LHCN-M2 (cell line): ENCODE data around the gene ALDH1A2. TPM values are rescaled to one million over a fixed set of nuclear protein-coding genes. Genes with fewer than 3 reads are reported as not detected.
A peak's percentile ranks its signal among the peaks of the same experiment; 100 is the strongest.
"Not testable (repeated sequence)": the region's sequence is repeated elsewhere in the genome, so short reads cannot be mapped to it uniquely, and the experiment has no call there.

Experiments
- DNase-seq: peaks from one replicate; pipeline ENCODE4 v3.0.0-alpha.2; 2012; ENCODE audit warnings: low read depth
- total RNA-seq: library from RNA; depleted of rRNA; stranded (reverse); fragments of >200 nt; gene quantifications from 2 replicates; pipeline ENCODE4 v1.2.3, GENCODE V29; 2014

The ALDH1A2 gene
- total RNA-seq, 1 experiment from 2014 or later, result 0.46 TPM

DNA sequence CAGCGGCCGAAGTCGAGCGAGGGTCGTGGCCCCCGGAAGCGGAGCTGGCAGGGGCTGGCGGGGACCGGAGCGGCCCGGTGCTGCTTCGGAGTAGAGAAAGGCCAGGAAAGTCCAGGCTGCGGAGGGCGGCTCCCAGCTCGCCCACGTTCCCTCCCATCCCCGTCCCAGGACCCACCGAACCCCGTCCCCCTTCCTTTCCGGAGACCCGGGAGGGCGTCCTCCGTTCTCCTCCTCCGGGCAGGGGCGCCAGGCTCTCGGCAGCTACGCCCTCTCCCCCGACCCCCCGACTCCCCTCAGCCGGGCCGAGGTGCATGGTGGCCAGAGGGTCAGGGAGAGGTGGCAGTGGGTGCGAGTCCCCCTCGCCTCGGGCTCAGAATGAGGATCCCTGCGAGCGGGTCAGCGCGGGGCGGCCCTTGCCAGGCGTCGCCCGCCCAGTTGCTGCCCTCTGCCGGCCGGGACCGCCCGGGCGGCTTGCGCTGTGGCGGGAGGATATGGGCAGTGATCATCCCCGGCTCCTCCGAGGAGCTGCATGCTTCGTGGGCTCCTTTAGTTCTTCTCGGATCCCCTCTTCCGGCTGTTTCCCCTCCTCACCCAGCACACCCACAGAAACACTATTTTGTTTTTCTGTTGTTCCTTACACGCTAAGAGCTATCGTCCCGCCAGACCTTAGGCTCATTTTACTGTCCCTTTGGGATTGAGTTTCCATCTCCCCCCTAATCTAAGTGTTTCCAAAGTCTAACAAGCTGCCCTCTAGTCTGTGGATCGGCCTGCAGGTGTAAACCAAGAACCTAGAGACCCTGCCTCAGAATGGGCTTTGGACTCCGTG is 744 bp upstream of the ALDH1A2 start:
- DNase-seq, result peak; percentile 36

- no peak for DNase-seq
Observed at GRCh38 chr15:58064980-58065444, 499 bp downstream of the ALDH1A2 start.

DNA sequence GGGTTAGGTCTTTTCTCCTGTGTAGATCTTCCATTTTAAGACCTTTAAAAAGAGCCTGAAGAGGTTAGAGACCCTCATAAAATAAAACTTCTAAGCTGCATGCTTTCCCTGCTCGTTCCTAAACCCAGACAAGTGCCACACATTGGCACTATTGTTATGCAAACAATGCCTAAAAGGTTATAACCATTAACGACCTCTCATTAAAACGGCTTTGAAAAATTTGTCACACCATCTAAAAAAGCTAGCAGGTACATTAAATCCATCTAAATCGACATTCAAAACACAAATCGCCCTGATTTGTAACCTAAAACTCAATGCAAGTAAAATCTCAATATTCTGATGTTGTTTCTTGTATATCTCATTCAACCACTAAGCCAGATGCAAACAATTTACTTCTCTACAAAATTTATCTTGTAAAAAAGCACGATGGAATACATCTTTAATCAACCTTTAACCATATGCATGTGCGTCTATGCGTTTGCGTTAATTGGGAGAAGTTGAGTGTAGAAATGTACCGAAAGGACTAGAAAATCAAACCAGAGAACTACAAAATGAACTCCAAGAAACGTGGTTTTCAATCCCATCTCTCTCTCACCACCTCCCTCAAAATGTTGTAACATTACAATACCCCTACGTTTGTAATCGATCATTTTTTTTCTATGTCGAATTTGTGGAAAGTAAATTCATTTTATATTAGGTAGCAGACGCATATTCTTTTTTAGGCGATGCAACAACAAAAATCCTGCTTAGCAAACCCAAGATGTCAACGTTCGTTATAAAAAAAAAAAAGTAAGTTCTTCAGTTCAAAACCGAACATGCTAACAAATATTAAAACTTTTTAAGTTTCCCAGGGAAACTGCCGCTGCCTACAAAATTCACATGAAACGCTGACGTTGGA is 1.2 kb downstream of the ALDH1A2 start:
- no peak for DNase-seq

GRCh38 chr15:58063614-58064013 is 1.9 kb downstream of the ALDH1A2 start:
- no peak for DNase-seq

- DNase-seq, result no peak
Observed at GRCh38 chr15:58062983-58063382, 2.5 kb downstream of the ALDH1A2 start.

DNA sequence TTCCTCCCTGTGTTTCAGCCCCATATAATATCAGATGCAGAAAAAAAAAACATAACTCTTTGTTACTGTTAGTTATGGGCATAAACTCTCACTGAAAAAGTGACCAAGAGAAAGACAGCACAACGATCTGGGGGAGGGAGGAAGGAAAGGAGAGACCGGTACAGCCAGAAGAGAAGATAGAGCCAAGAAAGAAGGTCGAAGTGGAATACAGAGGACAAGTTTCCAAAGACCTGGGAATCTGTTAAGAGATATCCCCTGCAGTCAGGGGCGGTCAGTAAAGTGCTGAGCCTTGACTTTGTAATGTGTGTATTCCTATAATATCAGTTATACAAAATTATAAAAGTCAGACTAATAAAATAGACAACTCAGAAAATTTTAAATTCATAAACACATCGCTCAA is 3.3 kb downstream of the ALDH1A2 start:
- no peak for DNase-seq

GRCh38 chr15:58060575-58060974 is 4.9 kb downstream of the ALDH1A2 start:
- no peak for DNase-seq

DNA sequence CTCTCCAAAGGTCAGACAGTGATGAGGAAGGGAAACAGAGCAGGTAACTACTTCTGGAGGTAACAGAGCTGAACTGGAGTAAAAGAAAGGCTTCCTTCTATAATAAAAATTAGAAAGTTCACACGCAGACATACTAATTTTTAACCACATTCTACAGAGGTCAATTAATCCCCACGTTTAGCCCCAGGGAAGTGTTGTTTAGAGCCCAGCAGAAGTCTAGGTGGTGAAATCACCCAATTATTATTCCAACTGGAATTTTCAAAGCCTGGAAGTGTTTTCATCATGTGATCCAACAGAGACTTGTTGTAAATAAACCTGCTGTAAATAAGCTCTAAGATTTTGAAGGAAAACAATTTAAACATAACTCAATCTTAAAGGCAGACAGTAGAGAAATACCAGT is 6.8 kb downstream of the ALDH1A2 start:
- no peak for DNase-seq

- DNase-seq, result no peak
Observed at GRCh38 chr15:58058073-58058472, 7.4 kb downstream of the ALDH1A2 start.

DNA sequence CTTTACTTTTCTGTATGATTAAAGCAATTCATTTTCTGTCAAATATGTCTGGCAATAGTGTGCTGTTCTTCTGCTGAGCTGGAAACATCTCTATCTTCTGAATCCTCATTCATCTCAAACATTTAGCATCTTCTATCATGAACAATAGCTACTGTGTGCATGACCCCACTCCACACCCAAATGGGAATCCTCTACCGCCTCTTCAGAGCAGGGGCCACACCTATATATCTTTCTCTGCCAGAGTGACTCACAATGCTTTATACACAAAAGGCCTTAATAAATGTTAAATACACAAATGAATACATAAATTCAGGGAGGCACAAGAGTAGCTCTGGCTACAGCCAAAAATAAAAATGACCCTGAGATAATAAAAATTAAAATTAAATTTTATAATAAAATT is 8.0 kb downstream of the ALDH1A2 start:
- no peak for DNase-seq

DNA sequence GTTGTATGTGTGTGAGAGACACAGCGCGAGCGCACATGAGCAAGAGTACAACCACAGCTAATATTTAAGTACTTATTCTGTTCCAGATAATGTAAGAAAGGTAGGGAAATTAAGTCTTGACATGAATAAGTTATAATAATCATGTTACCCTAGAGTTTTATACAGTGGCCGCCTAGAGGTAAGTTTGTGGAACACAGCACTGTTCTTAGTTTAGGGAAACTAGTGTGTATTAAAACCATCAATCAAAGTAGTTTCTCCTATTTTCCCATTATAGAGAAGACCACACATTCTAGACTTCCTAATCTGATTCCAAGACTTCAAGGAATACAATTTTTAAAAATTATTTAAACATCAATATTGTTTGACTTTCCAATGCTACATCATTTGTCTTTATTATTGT is 9.5 kb downstream of the ALDH1A2 start:
- DNase-seq, result no peak

DNA sequence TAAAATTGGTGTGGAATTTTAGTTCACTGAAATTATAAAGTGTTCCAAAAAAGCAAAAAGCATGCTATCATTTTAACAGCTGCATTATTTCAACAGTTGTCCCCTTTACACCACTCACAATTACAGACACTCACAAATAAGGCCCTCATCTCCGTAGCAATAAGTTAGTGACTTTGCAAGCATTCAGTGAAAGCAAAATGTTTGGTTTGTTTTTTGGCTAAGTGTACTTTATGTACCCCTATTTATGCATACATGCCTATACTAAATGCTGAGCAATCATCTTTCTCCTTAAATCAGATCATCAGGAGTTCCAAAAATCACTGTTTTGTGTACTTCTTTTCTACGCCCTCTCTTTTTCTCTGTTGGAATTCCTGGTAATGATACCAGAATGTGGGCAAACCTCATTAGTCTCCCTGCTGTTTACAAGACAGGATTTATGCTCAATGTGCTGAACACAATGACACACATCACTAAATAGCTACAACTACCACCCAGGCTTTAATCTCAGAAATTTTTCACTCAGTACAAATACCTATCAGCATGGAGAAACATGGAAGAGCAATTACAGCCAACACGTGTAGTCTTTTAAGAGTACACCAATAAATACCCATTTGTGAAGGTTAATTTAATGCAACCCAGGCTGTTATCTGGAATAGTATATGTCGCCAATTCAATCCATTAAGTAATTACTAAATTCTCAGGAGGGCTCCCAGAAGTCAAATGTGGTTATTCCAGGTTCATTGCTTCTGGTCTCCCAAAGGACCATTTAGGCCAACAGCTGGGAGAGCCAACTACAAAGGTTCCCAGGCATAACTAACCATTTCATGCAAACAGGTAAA is 12.0 kb downstream of the ALDH1A2 start:
- no peak for DNase-seq

GRCh38 chr15:58052334-58052733 is 13.2 kb downstream of the ALDH1A2 start:
- no peak for DNase-seq

DNA sequence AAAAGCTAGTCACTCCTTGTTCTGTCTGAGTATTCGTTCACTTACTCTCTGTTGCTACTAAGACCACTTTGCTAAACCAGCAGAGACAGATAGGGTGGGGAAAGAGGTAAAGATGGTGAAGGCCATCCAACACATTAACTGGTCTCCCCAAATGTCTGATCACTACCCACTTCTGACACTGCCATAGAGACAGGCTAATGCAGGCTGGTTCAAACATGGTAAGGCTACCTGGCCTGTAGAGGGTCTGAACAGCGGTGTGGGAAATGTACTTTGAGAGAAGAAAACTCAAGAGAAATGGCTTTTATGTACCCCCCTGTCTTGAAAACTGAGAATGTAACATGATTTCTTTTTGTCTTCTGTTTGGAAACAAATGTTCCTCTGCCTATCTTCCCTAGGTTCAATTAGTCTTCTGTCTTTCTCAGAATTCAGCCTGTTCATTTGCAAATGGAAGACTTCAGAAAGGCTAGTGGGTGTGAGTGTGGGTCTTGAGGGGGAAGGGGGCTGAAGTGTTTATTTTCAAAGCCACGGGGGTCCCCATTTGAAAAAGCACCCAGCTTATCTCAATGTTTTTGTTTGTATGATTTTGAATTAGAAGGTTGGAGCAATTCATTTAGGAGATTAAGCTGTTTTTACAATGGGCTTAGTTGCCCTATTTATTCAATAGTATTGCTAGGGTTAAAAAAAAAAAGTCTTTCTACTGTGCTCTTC is 15.8 kb downstream of the ALDH1A2 start:
- DNase-seq, result no peak

DNA sequence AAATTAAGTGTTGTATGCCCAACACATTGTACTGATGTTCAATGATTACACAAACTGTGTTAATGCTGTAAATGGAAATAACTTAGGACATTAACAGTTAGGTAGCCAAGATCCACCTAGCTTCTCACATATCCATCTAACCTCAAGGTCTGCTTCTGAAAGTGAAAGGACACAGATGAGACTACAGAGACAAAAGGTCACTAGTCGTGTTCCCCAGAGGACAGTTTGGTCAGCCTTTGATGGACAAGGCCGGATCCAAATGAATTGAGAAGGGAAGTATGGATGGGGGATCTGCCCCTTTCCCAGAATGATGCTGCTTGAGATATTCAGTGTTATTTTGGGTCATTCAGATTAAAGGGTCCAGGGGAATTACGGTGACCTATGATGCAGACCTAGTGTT is 17.2 kb downstream of the ALDH1A2 start:
- DNase-seq, result no peak

DNA sequence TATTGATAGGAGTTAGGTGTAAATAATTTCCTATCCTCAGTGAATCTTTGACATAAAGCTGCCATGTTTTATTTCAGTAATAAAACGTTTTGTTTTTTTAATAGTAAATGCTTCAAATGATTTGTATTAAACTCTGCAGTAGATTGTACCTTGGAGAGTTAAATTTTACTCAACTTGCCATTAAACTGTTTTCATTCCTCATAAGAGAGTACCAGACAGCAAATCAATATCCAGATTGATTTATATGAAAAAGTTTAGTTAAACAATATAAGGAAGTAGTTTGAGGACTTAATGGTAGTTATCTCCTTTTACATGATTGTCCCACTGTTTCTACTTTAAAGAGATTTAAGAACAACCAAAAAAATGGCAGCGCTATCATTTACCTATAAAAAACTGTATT is 18.4 kb downstream of the ALDH1A2 start:
- DNase-seq, result no peak

GRCh38 chr15:58046467-58046866 is 19.0 kb downstream of the ALDH1A2 start:
- no peak for DNase-seq

DNA sequence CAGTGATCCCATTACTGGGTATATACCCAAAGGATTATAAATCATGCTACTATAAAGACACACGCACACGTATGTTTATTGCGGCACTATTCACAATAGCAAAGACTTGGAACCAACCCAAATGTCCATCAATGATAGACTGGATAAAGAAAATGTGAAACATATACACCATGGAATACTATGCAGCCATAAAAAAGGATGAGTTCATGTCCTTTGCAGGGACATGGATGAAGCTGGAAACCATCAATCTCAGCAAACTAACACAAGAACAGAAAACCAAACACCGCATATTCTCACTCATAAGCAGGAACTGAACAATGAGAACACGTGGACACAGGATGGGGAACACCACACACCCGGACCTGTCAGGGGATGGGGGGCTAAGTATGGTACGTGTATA is 20.1 kb downstream of the ALDH1A2 start:
- DNase-seq, result not testable (repeated sequence)

DNA sequence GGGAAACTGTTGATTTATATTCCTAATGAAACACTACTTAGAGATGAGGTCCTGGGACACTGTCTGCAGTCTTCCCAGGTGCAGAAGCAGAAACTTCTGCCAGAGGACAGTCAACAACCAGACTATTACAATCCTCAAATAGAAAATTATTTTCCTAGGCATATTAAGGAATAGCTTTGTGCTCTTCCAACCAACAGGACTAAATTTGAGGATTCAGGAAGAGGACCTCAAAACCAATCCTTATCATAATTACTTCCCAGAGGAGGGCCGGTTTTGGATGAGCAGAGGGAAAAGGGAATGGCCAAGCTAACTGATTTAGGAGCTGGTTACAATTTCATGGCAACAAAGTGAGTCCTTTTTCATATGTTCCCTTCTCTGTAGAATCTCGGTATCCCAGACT is 21.0 kb downstream of the ALDH1A2 start:
- no peak for DNase-seq

DNA sequence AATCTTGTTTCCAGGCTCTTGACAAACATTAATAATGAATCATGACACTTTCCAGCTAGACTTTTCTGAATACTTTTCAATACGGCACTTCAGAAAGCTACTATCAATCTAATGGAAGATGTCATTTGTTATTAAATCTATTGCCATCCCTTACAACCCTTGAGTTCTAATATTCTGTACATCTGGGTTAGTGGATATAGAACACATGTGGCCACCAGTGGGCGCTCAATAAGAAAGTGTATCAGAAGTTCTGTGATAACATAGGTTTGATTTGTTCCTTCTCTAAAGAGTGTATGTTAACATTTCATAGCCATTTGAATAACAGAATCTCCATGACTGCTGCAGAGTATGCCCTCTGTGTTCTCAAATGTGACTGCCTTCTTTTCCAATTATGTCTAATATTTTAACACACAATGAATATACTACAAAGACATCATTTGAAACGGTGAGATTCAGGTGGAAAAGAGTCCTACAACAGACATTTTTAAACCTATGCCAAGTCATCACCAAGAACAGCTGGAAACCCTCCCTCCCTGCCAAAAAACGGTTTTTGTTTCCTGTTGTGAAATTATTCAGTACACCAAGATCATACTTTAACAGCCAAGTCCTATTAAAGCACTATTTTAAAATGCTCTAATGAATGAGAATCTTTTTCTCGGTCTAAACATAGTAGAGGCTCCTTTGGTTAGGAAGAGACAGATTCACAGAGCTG is 22.2 kb downstream of the ALDH1A2 start:
- peak; percentile 34 for DNase-seq
